Activated CD8-positive, alpha-beta memory T cell treated with anti-CD3 and anti-CD28 coated beads, Interleukin-2, amount 50 U/mL, for 24 hours (primary cell): ENCODE data around the gene RNF166.
"Not testable (repeated sequence)": the region's sequence is repeated elsewhere in the genome, so short reads cannot be mapped to it uniquely, and the experiment has no call there.

Source experiments
- DNase-seq: peaks from one replicate; pipeline ENCODE4 v3.0.0-alpha.2; 2020; ENCODE audit errors: extremely low read depth

The RNF166 gene

GRCh38 chr16:88673716-88674379 lies 32.4 kb downstream of the RNF166 start:
- no peak for DNase-seq

- no peak for DNase-seq
Observed at GRCh38 chr16:88672776-88673175, 33.4 kb downstream of the RNF166 start.

GRCh38 chr16:88671806-88672205 lies 34.4 kb downstream of the RNF166 start:
- DNase-seq: no peak

GRCh38 chr16:88669980-88670379 lies 36.2 kb downstream of the RNF166 start:
- DNase-seq: no peak

- not testable (repeated sequence) for DNase-seq
Observed at GRCh38 chr16:88669493-88669892, 36.7 kb downstream of the RNF166 start.

- DNase-seq: no peak
Observed at GRCh38 chr16:88667461-88667860, 38.7 kb downstream of the RNF166 start.

- DNase-seq: no peak
Observed at GRCh38 chr16:88665570-88665969, 40.6 kb downstream of the RNF166 start.

GRCh38 chr16:88665148-88665547 lies 41.1 kb downstream of the RNF166 start:
- DNase-seq: no peak

GRCh38 chr16:88662843-88663606 lies 43.2 kb downstream of the RNF166 start, which contains the start of gene MVD:
MVD (minus strand) TSS chr16:88663091; CDS start chr16:88663080, 11 bp downstream.
- DNase-seq: peak; percentile 86

- no peak for DNase-seq
Observed at GRCh38 chr16:88662222-88662842, 43.9 kb downstream of the RNF166 start.

- DNase-seq: no peak
Observed at GRCh38 chr16:88661468-88661867, 44.7 kb downstream of the RNF166 start.

- no peak for DNase-seq
Observed at GRCh38 chr16:88659160-88659559, 47.0 kb downstream of the RNF166 start.

GRCh38 chr16:88658714-88659113 lies 47.5 kb downstream of the RNF166 start:
- DNase-seq: no peak

GRCh38 chr16:88657371-88657770 lies 48.8 kb downstream of the RNF166 start:
- no peak for DNase-seq

- DNase-seq: no peak
Observed at GRCh38 chr16:88656291-88656980, 49.8 kb downstream of the RNF166 start.

GRCh38 chr16:88655733-88656281 lies 50.4 kb downstream of the RNF166 start:
- DNase-seq: no peak

- DNase-seq: no peak
Observed at GRCh38 chr16:88655053-88655732, 51.0 kb downstream of the RNF166 start.

- no peak for DNase-seq
Observed at GRCh38 chr16:88654363-88655052, 51.7 kb downstream of the RNF166 start.

GRCh38 chr16:88653596-88654362 lies 52.4 kb downstream of the RNF166 start:
- no peak for DNase-seq

GRCh38 chr16:88653101-88653500 lies 53.1 kb downstream of the RNF166 start:
- no peak for DNase-seq
